ENCODE results near the gene PTTG1IP. TPM values are rescaled to one million over a fixed set of nuclear protein-coding genes. Genes with fewer than 3 reads are reported as not detected.

Gene PTTG1IP
- total RNA-seq, 1 donor from 2014 or later: 240 TPM

- no peak overlapping the region for H3K4me3 Mint-ChIP-seq (ENCODE audit: unreplicated experiment)
- no peak overlapping the region for H3K27ac Mint-ChIP-seq (ENCODE audit: unreplicated experiment)
- Histone ChIP-seq H3K9me3 (ENCODE audit: insufficient read depth, low read depth, low read length) (no peaks in the 10 kb centered on the region), H3K27ac (ENCODE audit: low read depth, low read length) (no peak overlapping the region), H3K4me3 (ENCODE audit: insufficient read depth, low read depth, low read length) (no peak overlapping the region), H4K20me1 (ENCODE audit: insufficient read depth, low read length) (no peaks in the 10 kb centered on the region), H3K27me3 (ENCODE audit: insufficient read depth, low read length) (peaks cover 6% of the 10 kb centered on the region), H2AFZ (ENCODE audit: low read depth, low read length) (no peak overlapping the region), H3K79me2 (ENCODE audit: insufficient read depth, low read length) (no peaks in the 10 kb centered on the region), H3K9ac (ENCODE audit: low read length) (no peak overlapping the region), H3K4me2 (ENCODE audit: low read length) (no peak overlapping the region), H3K4me1 (ENCODE audit: insufficient read depth, low read length) (peaks cover 7% of the 10 kb centered on the region), H3K36me3 (ENCODE audit: insufficient read depth, low read length) (no peaks in the 10 kb centered on the region)
- FAIRE-seq: no peak
- no peaks in the 10 kb centered on the region for H3K36me3 Mint-ChIP-seq (ENCODE audit: low read depth, unreplicated experiment)
- H3K27me3 Mint-ChIP-seq (ENCODE audit: low read depth, unreplicated experiment): peaks cover 47% of the 10 kb centered on the region
- TF ChIP-seq EZH2 (IDR thresholded peaks at IDR 0.05; ENCODE audit: insufficient read depth, low read length) (no peak), CTCF (IDR thresholded peaks at IDR 0.05; ENCODE audit: insufficient read depth, low read depth, low read length) (no peak)
- H3K4me1 Mint-ChIP-seq (ENCODE audit: low read depth, unreplicated experiment): peaks cover 10% of the 10 kb centered on the region
- DNase-seq (ENCODE audit: low read depth): no peak
- peaks cover 3% of the 10 kb centered on the region for H3K9me3 Mint-ChIP-seq (ENCODE audit: unreplicated experiment)
Observed at GRCh38 chr21:44886113-44887075, 12.9 kb upstream of the PTTG1IP start.

GRCh38 chr21:44885615-44886014 lies 12.1 kb upstream of the PTTG1IP start:
- Mint-ChIP-seq H3K27me3 (ENCODE audit: low read depth, unreplicated experiment) (peaks cover 44% of the 10 kb centered on the region), H3K9me3 (ENCODE audit: unreplicated experiment) (peaks cover 3% of the 10 kb centered on the region), H3K4me1 (ENCODE audit: low read depth, unreplicated experiment) (peaks cover 18% of the 10 kb centered on the region), H3K27ac (ENCODE audit: unreplicated experiment) (no peak overlapping the region), H3K36me3 (ENCODE audit: low read depth, unreplicated experiment) (no peaks in the 10 kb centered on the region), H3K4me3 (ENCODE audit: unreplicated experiment) (no peak overlapping the region)
- no peaks in the 10 kb centered on the region for H3K9me3 ChIP-seq (ENCODE audit: insufficient read depth, low read depth, low read length)
- H3K9ac ChIP-seq (ENCODE audit: low read length): no peak overlapping the region
- DNase-seq (ENCODE audit: low read depth) (no peak), FAIRE-seq (no peak)
- no peak overlapping the region for H3K4me2 ChIP-seq (ENCODE audit: low read length)
- H3K27ac ChIP-seq (ENCODE audit: low read depth, low read length): no peak overlapping the region
- TF ChIP-seq CTCF (IDR thresholded peaks at IDR 0.05; ENCODE audit: insufficient read depth, low read depth, low read length): no peak
- TF ChIP-seq EZH2 (IDR thresholded peaks at IDR 0.05; ENCODE audit: insufficient read depth, low read length): no peak
- peaks cover 6% of the 10 kb centered on the region for H3K27me3 ChIP-seq (ENCODE audit: insufficient read depth, low read length)
- no peak overlapping the region for H2AFZ ChIP-seq (ENCODE audit: low read depth, low read length)
- H3K79me2 ChIP-seq (ENCODE audit: insufficient read depth, low read length): no peaks in the 10 kb centered on the region
- no peaks in the 10 kb centered on the region for H3K36me3 ChIP-seq (ENCODE audit: insufficient read depth, low read length)
- H3K4me3 ChIP-seq (ENCODE audit: insufficient read depth, low read depth, low read length): no peak overlapping the region
- no peaks in the 10 kb centered on the region for H4K20me1 ChIP-seq (ENCODE audit: insufficient read depth, low read length)
- H3K4me1 ChIP-seq (ENCODE audit: insufficient read depth, low read length): peaks cover 15% of the 10 kb centered on the region

GRCh38 chr21:44884097-44884496 lies 10.6 kb upstream of the PTTG1IP start:
- Histone ChIP-seq H3K27ac (ENCODE audit: low read depth, low read length) (no peak overlapping the region), H3K9me3 (ENCODE audit: insufficient read depth, low read depth, low read length) (no peaks in the 10 kb centered on the region), H3K27me3 (ENCODE audit: insufficient read depth, low read length) (peaks cover 5% of the 10 kb centered on the region), H2AFZ (ENCODE audit: low read depth, low read length) (no peak overlapping the region), H3K4me1 (ENCODE audit: insufficient read depth, low read length) (peaks cover 20% of the 10 kb centered on the region), H3K36me3 (ENCODE audit: insufficient read depth, low read length) (no peaks in the 10 kb centered on the region), H3K4me3 (ENCODE audit: insufficient read depth, low read depth, low read length) (no peak overlapping the region), H3K9ac (ENCODE audit: low read length) (no peak overlapping the region), H3K4me2 (ENCODE audit: low read length) (no peak overlapping the region), H3K79me2 (ENCODE audit: insufficient read depth, low read length) (no peaks in the 10 kb centered on the region), H4K20me1 (ENCODE audit: insufficient read depth, low read length) (no peaks in the 10 kb centered on the region)
- Mint-ChIP-seq H3K36me3 (ENCODE audit: low read depth, unreplicated experiment) (no peaks in the 10 kb centered on the region), H3K27me3 (ENCODE audit: low read depth, unreplicated experiment) (peaks cover 37% of the 10 kb centered on the region), H3K9me3 (ENCODE audit: unreplicated experiment) (peaks cover 3% of the 10 kb centered on the region), H3K27ac (ENCODE audit: unreplicated experiment) (no peak overlapping the region), H3K4me3 (ENCODE audit: unreplicated experiment) (no peak overlapping the region), H3K4me1 (ENCODE audit: low read depth, unreplicated experiment) (peaks cover 19% of the 10 kb centered on the region)
- DNase-seq (ENCODE audit: low read depth) (no peak), FAIRE-seq (no peak)
- TF ChIP-seq CTCF (IDR thresholded peaks at IDR 0.05; ENCODE audit: insufficient read depth, low read depth, low read length) (no peak), EZH2 (IDR thresholded peaks at IDR 0.05; ENCODE audit: insufficient read depth, low read length) (no peak)

Measured in astrocyte (in vitro differentiated cells and primary cell).